ENCODE measurements around the gene HTR2B.

DNA sequence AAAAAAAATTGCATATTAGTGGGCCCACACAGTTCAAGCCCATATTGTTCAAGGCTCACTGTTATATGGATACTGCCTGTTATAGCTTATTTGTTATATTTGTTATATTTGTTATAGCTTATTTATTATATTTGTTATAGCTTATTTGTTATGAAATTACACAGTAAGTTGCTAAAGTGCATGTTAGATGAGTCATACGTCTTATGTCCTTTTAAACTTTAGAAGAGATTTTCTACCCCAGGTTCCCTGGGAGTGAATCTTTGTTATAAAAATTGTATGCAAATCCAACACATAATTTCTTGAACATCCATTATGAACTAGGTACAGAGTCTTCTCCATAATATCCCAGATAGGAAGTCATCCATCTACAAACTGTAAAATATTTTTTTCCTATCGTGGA lies 22.1 kb downstream of the HTR2B start:
- TF ChIP-seq, protein P1, sequence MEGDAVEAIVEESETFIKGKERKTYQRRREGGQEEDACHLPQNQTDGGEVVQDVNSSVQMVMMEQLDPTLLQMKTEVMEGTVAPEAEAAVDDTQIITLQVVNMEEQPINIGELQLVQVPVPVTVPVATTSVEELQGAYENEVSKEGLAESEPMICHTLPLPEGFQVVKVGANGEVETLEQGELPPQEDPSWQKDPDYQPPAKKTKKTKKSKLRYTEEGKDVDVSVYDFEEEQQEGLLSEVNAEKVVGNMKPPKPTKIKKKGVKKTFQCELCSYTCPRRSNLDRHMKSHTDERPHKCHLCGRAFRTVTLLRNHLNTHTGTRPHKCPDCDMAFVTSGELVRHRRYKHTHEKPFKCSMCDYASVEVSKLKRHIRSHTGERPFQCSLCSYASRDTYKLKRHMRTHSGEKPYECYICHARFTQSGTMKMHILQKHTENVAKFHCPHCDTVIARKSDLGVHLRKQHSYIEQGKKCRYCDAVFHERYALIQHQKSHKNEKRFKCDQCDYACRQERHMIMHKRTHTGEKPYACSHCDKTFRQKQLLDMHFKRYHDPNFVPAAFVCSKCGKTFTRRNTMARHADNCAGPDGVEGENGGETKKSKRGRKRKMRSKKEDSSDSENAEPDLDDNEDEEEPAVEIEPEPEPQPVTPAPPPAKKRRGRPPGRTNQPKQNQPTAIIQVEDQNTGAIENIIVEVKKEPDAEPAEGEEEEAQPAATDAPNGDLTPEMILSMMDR (IDR thresholded peaks at IDR 0.05) = no peak
- no peak for TF ChIP-seq POLR2A (IDR thresholded peaks at IDR 0.05)

Measured in tibial nerve (tissue), 3 donors.